Panc1 (cell line): Measurements from ENCODE around the gene FUT3. TPM values are rescaled to one million over a fixed set of nuclear protein-coding genes. Genes with fewer than 3 reads are reported as not detected.

Experiments
- ATAC-seq: fragments of 200-7000 bp; cut with Tn5 transposase; 2 replicates; pipeline ENCODE4 v1.9.1; 2020; ENCODE audit warnings: mild to moderate bottlenecking, moderate library complexity
- BruUV-seq: library from RNA; stranded (reverse); fragments of 400-500 nt; replicated peaks from 2 replicates; lab custom pipeline; 2021; lab: Mats Ljungman, UMichigan
- CTCF ChIA-PET: fragments of 300-600 bp; sonication (Branson Sonifier 250); formaldehyde crosslinking; loops from one replicate; lab custom pipeline; 2022; ENCODE audit warnings: antibody characterized with exemption; lab: Charles Lee
- POLR2A ChIA-PET: fragments of 300-600 bp; sonication (Branson Sonifier 250); formaldehyde crosslinking; loops from one replicate; lab custom pipeline; 2022; ENCODE audit warnings: antibody characterized with exemption; lab: Charles Lee
- DNase-seq: peaks from one replicate; pipeline ENCODE4 v3.0.0-alpha.2; 2010; ENCODE audit warnings: low read depth, low spot score
- H3K27ac ChIP-seq: 2 replicates; pipeline ENCODE4 v1.5.1; 2011; ENCODE audit warnings: mild to moderate bottlenecking, low read length, inconsistent platforms
- H3K27me3 ChIP-seq: fragments of 200-500 bp; sonication (Bioruptor generic); 2 replicates; pipeline ENCODE4 v1.6.0; 2014; ENCODE audit warnings: low read length, inconsistent platforms; ENCODE audit not compliant: control insufficient read depth, insufficient read depth
- H3K36me3 ChIP-seq: fragments of 200-500 bp; sonication (Bioruptor generic); 2 replicates; pipeline ENCODE4 v1.5.1; 2014; ENCODE audit warnings: inconsistent platforms, mild to moderate bottlenecking, low read length, moderate library complexity; ENCODE audit not compliant: control insufficient read depth, insufficient read depth
- H3K4me1 ChIP-seq: 2 replicates; pipeline ENCODE4 v1.5.1; 2011; ENCODE audit warnings: inconsistent platforms, mild to moderate bottlenecking, low read length, moderate library complexity; ENCODE audit not compliant: control insufficient read depth, insufficient read depth
- H3K4me3 ChIP-seq, 2 experiments: 2 replicates each; pipeline ENCODE4 v1.5.1; 2011 to 2012; ENCODE audit warnings: low read depth in 2 of 2, low read length in 2 of 2, mild to moderate bottlenecking in 2 of 2, inconsistent platforms in 1 of 2, moderate library complexity in 1 of 2
- H3K9me3 ChIP-seq: fragments of 200-500 bp; sonication (Bioruptor generic); 2 replicates; pipeline ENCODE4 v1.5.1; 2014; ENCODE audit warnings: low read depth, mild to moderate bottlenecking, inconsistent platforms, low read length, moderate library complexity; ENCODE audit not compliant: control insufficient read depth, insufficient read depth
- CTCF ChIP-seq: fragments of 450-650 bp; IDR thresholded peaks from 2 replicates; pipeline ENCODE4 v1.5.1; 2017; ENCODE audit warnings: mild to moderate bottlenecking
- POLR2AphosphoS5 ChIP-seq: IDR thresholded peaks from 2 replicates; pipeline ENCODE4 v1.6.1; 2012; ENCODE audit warnings: mild to moderate bottlenecking, low read depth, low read length, moderate library complexity
- REST ChIP-seq, 2 experiments: IDR thresholded peaks; 2 replicates each; pipeline ENCODE4 v1.6.1; 2011 to 2012; ENCODE audit warnings: low read depth in 2 of 2, control low read depth in 1 of 2, low read length in 1 of 2, mild to moderate bottlenecking in 1 of 2, moderate library complexity in 1 of 2; ENCODE audit not compliant: insufficient read depth in 1 of 2
- SIN3A ChIP-seq: IDR thresholded peaks from 2 replicates; pipeline ENCODE4 v1.6.1; 2012; ENCODE audit warnings: low read depth, mild to moderate bottlenecking, low read length, moderate library complexity, borderline replicate concordance; ENCODE audit not compliant: insufficient read depth
- TCF7L2 ChIP-seq: IDR thresholded peaks from 2 replicates; pipeline ENCODE4 v1.6.1; 2011; ENCODE audit warnings: mild to moderate bottlenecking, low read depth, low read length, inconsistent platforms
- in situ Hi-C: cut with HindIII; loops from 2 replicates; pipeline ENCODE4 v1.10.0; 2016; ENCODE audit warnings: low sequenced_read_pairs, low pct_unique_long_range_greater_than_20kb
- intact Hi-C: fragments of 100-400 bp; cut with micrococcal nuclease; formaldehyde crosslinking; loops from one replicate; pipeline ENCODE4 v1.10.0; 2022; ENCODE audit not compliant: unreplicated experiment
- total RNA-seq: library from RNA; stranded (reverse); gene quantifications from one replicate; pipeline ENCODE4 v1.2.1, GENCODE V29; 2021; ENCODE audit not compliant: unreplicated experiment

FUT3 gene
- total RNA-seq, 1 experiment from 2014 or later, result 0.36 TPM

- DNase-seq, result no peak
- no peak for ATAC-seq
- BruUV-seq, result no TSS peak
- POLR2A ChIA-PET, result interaction anchor here (0.6 kb wide), 3 partner anchors 68 to 316 kb away, joined by 3 to 6 read pairs (median 5); partner anchors contain the start of gene CATSPERD
- Histone ChIP-seq H3K4me1 (no peaks in the 10 kb centered on the region; the same call in 1 of the 2 replicates), H3K4me3 (no peak overlapping the region), H3K27ac (no peak overlapping the region), H3K9me3 (no peaks in the 10 kb centered on the region), H3K27me3 (no peaks in the 10 kb centered on the region), H3K36me3 (no peaks in the 10 kb centered on the region)
- CTCF ChIA-PET, result no interaction called here
- TF ChIP-seq REST (IDR thresholded peaks at IDR 0.05; ENCODE audit: insufficient read depth in 1 of 2, low read depth in 2 of 2, low read length in 1 of 2) (no peak), SIN3A (no peak), POLR2AphosphoS5 (no peak), TCF7L2 (no peak), CTCF (no peak)
- intact Hi-C loops (no loop called here), in situ Hi-C loops (no loop called here)
These were observed 30.5 kb downstream of the FUT3 start for GRCh38 chr19:5820785-5821184.

GRCh38 chr19:5818594-5818993 lies 32.7 kb downstream of the FUT3 start:
- POLR2A ChIA-PET, result no interaction called here
- in situ Hi-C loops, result no loop called here

More at GRCh38 chr19:5818594-5818993, 32.7 kb downstream of the FUT3 start:
- no TSS peak for BruUV-seq
- ATAC-seq (no peak), DNase-seq (no peak)
- intact Hi-C loops, result no loop called here
- H3K4me3 ChIP-seq, result no peak overlapping the region
- H3K27ac ChIP-seq, result no peak overlapping the region
- H3K4me1 ChIP-seq, result no peaks in the 10 kb centered on the region; the same call in 1 of the 2 replicates
- H3K9me3 ChIP-seq, result no peaks in the 10 kb centered on the region
- CTCF ChIA-PET, result no interaction called here
- TF ChIP-seq TCF7L2 (no peak), SIN3A (no peak), CTCF (no peak), REST (IDR thresholded peaks at IDR 0.05; ENCODE audit: insufficient read depth in 1 of 2, low read depth in 2 of 2, low read length in 1 of 2) (no peak), POLR2AphosphoS5 (no peak)
- no peaks in the 10 kb centered on the region for H3K36me3 ChIP-seq
- H3K27me3 ChIP-seq, result no peaks in the 10 kb centered on the region
